Natural killer cell treated with Interleukin-12 subunit alpha and Interleukin-12 subunit beta and Interleukin-15 and Interleukin-18, amount 100 ng/mL, for 72 hours (primary cell): ENCODE measurements around the gene DHFR. TPM values are rescaled to one million over a fixed set of nuclear protein-coding genes. Genes with fewer than 3 reads are reported as not detected.

Experiments used
- ATAC-seq, 2 donors: fragments of 150-1000 bp; cut with Tn5 transposase in 1 of 2; sonication (Bioruptor Pico), chemical (Tn5 transposase) in 1 of 2; 2 replicates each; pipeline ENCODE4 v1.10.0; 2021
- DNase-seq: peaks from one replicate; pipeline ENCODE4 v3.0.0; 2022; ENCODE audit warnings: low spot score
- H3K27ac Mint-ChIP-seq, 2 donors: 1 replicate in 1 of 2; 2 replicates in 1 of 2; pipeline ENCODE4 v1.8.0; 2022; ENCODE audit warnings: mixed read lengths in 2 of 2, mild to moderate bottlenecking in 1 of 2, moderate library complexity in 1 of 2
- H3K27me3 Mint-ChIP-seq, 2 donors: 1 replicate in 1 of 2; 2 replicates in 1 of 2; pipeline ENCODE4 v1.8.0; 2022; ENCODE audit warnings: mixed read lengths in 2 of 2
- H3K36me3 Mint-ChIP-seq: one replicate; pipeline ENCODE4 v1.8.0; 2022; ENCODE audit warnings: mixed read lengths
- H3K4me1 Mint-ChIP-seq, 2 donors: 1 replicate in 1 of 2; 2 replicates in 1 of 2; pipeline ENCODE4 v1.8.0; 2022; ENCODE audit warnings: low read depth in 2 of 2, mixed read lengths in 2 of 2, mild to moderate bottlenecking in 1 of 2
- H3K4me3 Mint-ChIP-seq: one replicate; pipeline ENCODE4 v1.8.0; 2022; ENCODE audit warnings: mixed read lengths
- H3K9me3 Mint-ChIP-seq: 2 replicates; pipeline ENCODE4 v1.8.0; 2022; ENCODE audit warnings: mixed read lengths
- total RNA-seq, 2 donors: library from RNA; stranded (reverse); gene quantifications; one replicate each; pipeline ENCODE4 v1.2.3, GENCODE V29; 2022

The DHFR gene
- total RNA-seq, 2 donors from 2014 or later: 29.2 to 73.8 TPM

DNA sequence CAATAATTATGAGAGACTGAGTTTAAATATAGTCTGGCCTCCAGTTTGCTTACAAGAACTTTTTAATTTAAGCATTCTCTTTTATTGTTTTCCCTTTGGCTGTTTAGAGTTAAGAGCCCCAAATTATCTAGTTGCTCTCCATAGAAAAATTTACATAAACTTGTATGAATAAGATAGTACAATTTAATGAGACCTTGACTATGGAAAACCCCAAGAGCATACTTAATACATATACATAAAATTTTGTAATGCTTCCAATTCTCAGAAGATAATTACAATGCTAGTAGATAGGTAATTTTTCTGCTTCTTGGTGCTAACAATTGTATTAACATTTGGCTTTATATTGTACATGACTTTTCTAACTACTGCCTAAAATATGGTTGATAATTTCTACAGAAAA, 20.6 kb downstream of the DHFR start:
- H3K36me3 Mint-ChIP-seq: peaks cover 27% of the 10 kb centered on the region

DNA sequence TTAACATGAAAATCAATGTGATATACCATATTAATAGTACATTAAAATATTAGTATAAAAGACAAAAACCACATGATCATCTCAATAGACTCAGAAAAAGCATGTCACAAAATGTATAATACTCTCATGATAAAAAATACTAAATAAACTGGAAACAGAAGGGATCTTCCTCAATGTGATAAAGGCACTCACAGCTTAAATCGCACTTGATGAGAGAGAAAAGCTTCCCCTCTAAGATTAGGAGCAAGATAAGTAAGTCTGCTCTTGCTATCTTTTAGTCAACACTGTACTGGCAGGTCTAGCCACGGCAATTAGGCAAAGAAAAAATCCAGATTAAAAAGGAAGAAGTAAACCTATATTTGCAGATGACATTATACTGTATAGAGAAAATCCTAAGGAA, 22.1 kb downstream of the DHFR start:
- H3K4me1 Mint-ChIP-seq: no peaks in the 10 kb centered on the region
- no peak for DNase-seq
- H3K9me3 Mint-ChIP-seq: no peaks in the 10 kb centered on the region
- H3K27ac Mint-ChIP-seq: no peak overlapping the region
- no peak overlapping the region for H3K4me3 Mint-ChIP-seq
- H3K36me3 Mint-ChIP-seq: peaks cover 16% of the 10 kb centered on the region
- H3K27me3 Mint-ChIP-seq: no peaks in the 10 kb centered on the region
- no peak for ATAC-seq

More for the DNA sequence above, 20.6 kb downstream of the DHFR start:
- H3K27me3 Mint-ChIP-seq: no peaks in the 10 kb centered on the region
- no peak overlapping the region for H3K27ac Mint-ChIP-seq
- no peaks in the 10 kb centered on the region for H3K9me3 Mint-ChIP-seq
- no peak overlapping the region for H3K4me3 Mint-ChIP-seq
- peaks cover 3 to 5% of the 10 kb centered on the region in 2 donors for H3K4me1 Mint-ChIP-seq
- ATAC-seq (no peak), DNase-seq (no peak)

DNA sequence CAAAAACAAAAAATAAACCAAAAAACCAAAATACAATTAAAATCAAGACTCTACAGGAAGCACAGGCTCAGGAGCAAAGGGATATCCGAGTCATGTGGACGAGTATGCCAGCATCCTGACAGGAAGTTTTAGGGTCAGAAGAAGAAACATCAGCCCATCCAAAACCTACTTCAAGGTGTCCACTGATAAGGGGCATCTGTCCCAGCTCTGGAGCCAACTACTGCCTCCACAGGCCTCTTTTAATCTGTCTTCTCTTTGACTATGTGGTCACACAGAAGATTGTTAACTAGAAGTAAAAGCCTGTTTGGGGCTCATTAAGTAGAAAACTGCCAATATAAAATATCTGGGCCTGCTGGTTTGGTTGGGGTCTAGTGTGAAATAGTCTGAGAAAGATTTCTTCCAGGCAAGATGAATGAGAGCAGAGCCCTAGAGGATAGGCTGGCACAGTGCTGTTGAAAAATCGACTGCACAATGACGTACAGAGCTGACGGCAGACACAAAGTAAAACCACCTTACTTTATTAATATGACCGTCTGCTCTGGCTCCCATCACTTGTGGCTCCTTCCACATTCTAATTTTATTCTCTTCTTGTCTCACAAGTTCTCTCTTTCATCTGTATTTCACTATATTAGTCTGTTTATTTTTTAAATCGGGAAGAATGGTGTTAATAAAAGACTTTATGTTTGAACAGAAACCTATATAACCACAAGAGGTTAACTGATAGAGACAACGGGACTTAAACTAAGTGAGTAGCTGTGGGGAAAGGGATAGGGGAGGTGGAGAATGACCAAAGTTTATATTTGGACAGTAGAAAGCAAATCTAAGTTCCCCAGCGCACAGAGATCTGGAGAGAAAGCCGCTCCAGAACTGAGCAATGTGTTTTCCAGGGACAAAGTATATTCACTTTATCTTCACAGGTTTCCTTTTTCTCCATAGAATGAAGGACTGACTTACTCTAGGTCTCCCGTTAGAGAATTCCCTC, 23.2 kb downstream of the DHFR start:
- Mint-ChIP-seq H3K9me3 (no peaks in the 10 kb centered on the region), H3K36me3 (peaks cover 11% of the 10 kb centered on the region), H3K4me3 (no peak overlapping the region), H3K27ac (no peak overlapping the region), H3K27me3 (no peaks in the 10 kb centered on the region), H3K4me1 (no peaks in the 10 kb centered on the region)
- no peak for ATAC-seq
- DNase-seq: no peak

DNA sequence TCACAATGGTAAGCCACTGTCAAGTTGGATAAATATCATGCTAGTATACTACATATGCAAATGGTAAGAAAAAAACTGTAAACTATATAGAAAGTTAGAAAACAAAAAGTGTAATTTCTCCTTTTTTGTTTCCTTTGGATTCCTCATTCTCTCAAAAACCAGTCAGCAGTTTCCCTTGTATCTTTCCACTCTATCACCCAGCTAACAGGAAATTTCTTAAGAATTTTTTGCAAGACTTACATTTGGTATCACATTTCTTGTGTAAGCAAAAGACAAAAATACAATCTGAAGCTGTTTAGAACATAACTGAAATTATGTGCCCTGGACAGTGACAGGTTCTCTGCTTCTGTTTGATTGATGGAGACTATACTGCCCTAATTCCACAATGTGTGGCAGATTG, 25.5 kb downstream of the DHFR start:
- H3K27ac Mint-ChIP-seq: no peak overlapping the region

DNA sequence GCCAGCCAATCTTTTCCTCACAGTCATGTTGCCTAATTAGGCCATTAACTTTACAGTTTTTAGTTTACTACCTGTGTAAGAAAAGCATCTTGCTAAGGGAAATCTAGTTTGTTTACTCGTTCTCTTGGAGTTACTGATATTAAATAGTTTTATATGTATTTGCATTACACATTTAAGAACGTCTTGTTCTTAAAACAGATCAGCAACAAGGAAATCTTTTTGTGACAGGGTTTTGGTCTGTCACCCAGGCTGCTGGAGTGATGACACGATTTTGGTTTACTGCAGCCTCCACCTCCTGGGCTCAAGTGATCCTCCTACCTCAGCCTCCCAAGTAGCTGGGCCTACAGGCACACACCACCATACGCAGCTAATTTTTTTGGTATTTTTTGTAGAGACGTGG, 29.6 kb downstream of the DHFR start:
- ATAC-seq: no peak
- no peak overlapping the region for H3K4me3 Mint-ChIP-seq
- H3K4me1 Mint-ChIP-seq: no peaks in the 10 kb centered on the region
- no peak for DNase-seq
- no peak overlapping the region for H3K27ac Mint-ChIP-seq
- no peaks in the 10 kb centered on the region for H3K9me3 Mint-ChIP-seq
- H3K36me3 Mint-ChIP-seq: peaks cover 13% of the 10 kb centered on the region
- H3K27me3 Mint-ChIP-seq: no peaks in the 10 kb centered on the region

More for the DNA sequence above, 25.5 kb downstream of the DHFR start:
- Mint-ChIP-seq H3K4me1 (no peaks in the 10 kb centered on the region), H3K9me3 (no peaks in the 10 kb centered on the region), H3K36me3 (peaks cover 11% of the 10 kb centered on the region), H3K4me3 (no peak overlapping the region), H3K27me3 (no peaks in the 10 kb centered on the region)
- ATAC-seq (no peak), DNase-seq (no peak)

DNA sequence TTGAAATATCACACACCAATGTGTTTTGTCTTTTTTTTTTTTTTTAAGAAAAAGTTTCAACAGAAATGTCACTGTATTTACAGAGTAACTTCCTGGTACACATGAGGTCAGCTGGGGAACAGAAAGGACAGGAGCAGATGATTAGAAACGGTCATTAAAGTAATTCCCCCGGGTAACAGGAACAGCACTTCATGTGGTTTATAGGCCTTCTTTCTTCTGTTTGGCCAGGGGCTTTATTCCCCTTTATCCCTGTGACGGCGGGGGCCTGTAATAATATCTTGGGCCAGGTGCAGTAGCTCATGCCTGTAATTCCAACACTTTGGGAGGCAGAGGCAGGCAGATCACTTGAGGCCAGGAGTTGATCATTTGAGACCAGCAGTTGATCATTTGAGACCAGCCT, 30.8 kb downstream of the DHFR start:
- no peak for DNase-seq
- no peak overlapping the region for H3K27ac Mint-ChIP-seq

DNA sequence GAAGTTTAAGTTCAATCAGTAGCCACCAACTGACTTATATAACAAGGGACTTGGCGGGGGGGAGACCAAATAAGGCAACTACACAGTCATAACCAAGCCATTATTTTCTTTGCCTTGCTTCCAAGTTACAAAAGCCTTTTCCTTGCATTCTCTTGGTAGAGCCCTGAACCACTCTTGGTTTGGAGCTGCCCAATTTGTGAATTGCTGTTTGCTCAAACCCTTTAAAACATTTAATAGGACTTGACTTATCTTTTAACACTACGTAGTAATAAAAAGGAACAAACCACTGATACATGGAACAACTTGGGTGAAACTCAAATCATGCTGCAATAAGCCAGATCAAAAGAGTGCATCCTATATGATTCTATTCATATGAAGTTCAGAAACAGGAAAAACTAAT, 32.0 kb downstream of the DHFR start:
- ATAC-seq: no peak
- no peaks in the 10 kb centered on the region for H3K9me3 Mint-ChIP-seq

More for the DNA sequence above, 30.8 kb downstream of the DHFR start:
- H3K9me3 Mint-ChIP-seq: no peaks in the 10 kb centered on the region
- H3K27me3 Mint-ChIP-seq: no peaks in the 10 kb centered on the region
- peaks cover 7% of the 10 kb centered on the region for H3K36me3 Mint-ChIP-seq
- no peak for ATAC-seq
- no peak overlapping the region for H3K4me3 Mint-ChIP-seq
- H3K4me1 Mint-ChIP-seq: no peaks in the 10 kb centered on the region

DNA sequence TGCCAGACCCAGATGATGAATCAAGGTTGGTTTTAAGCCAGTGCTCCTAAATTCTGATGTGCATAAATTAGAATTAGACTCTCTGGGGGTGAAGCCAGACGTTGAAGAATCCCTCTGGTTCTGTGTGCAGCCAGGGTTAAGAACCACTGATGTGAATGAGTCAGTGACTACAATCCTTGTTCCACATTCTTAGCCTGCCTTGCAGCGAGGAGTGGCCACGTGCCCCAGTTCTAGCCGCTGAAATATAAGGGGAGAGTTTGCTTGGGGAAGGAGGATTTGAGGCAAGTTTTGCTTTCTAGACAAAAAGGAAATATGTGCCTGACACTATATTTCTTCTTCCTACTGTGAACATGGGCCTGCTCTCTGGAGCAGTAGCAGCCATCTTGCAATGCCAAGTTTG, 34.6 kb downstream of the DHFR start:
- Mint-ChIP-seq H3K4me1 (no peaks in the 10 kb centered on the region), H3K9me3 (no peaks in the 10 kb centered on the region), H3K27ac (no peak overlapping the region), H3K4me3 (no peak overlapping the region), H3K36me3 (peaks cover 7% of the 10 kb centered on the region), H3K27me3 (no peaks in the 10 kb centered on the region)
- ATAC-seq (no peak), DNase-seq (no peak)

More for the DNA sequence above, 32.0 kb downstream of the DHFR start:
- DNase-seq: no peak
- no peak overlapping the region for H3K4me3 Mint-ChIP-seq
- H3K36me3 Mint-ChIP-seq: peaks cover 7% of the 10 kb centered on the region
- H3K27me3 Mint-ChIP-seq: no peaks in the 10 kb centered on the region
- H3K4me1 Mint-ChIP-seq: no peaks in the 10 kb centered on the region
- no peak overlapping the region for H3K27ac Mint-ChIP-seq

DNA sequence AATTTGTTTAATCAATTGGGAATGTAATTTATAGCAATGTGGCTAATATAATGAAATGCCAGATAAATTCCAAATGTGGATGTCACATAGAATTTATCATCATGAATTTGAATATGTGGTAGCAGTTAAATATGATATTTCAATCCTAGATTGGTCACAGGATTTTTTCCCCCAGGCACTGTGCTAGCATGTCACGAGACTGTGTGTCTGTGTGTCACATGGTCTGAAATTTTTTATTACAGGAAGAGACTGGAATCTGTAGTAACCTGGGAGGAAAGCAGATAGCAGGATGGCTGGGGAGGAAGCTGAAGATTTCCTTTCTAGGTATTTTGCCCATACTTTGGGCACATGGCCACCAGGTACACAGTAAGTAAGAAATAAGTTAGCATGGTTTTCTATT, 35.7 kb downstream of the DHFR start:
- no peak for ATAC-seq
- Mint-ChIP-seq H3K27ac (no peak overlapping the region), H3K4me3 (no peak overlapping the region), H3K27me3 (no peaks in the 10 kb centered on the region), H3K36me3 (peaks cover 7% of the 10 kb centered on the region), H3K4me1 (no peaks in the 10 kb centered on the region), H3K9me3 (no peaks in the 10 kb centered on the region)
- no peak for DNase-seq

DNA sequence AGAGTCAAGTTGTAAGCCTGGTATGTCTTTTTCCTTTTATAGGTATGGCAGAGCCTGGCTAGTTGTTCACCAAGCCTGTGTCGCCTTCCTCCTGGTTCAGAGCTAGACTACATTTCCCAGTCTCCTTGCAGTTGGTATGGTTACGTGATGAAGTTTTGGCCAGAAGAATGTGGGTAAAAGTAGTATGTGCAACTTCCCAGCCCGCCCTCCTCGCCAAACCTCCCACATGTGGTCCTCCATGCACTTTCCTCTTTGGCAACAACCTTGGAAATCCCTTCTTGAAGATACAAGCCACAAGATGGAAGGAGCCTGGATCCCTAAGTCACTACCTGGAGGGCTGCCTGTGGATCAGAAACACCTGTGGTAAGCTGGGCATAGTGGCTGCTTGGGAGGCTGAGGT, 36.3 kb downstream of the DHFR start:
- DNase-seq (no peak), ATAC-seq (no peak)
- no peak overlapping the region for H3K27ac Mint-ChIP-seq
- H3K4me3 Mint-ChIP-seq: no peak overlapping the region
- H3K27me3 Mint-ChIP-seq: no peaks in the 10 kb centered on the region
- no peaks in the 10 kb centered on the region for H3K4me1 Mint-ChIP-seq
- peaks cover 7% of the 10 kb centered on the region for H3K36me3 Mint-ChIP-seq
- no peaks in the 10 kb centered on the region for H3K9me3 Mint-ChIP-seq

DNA sequence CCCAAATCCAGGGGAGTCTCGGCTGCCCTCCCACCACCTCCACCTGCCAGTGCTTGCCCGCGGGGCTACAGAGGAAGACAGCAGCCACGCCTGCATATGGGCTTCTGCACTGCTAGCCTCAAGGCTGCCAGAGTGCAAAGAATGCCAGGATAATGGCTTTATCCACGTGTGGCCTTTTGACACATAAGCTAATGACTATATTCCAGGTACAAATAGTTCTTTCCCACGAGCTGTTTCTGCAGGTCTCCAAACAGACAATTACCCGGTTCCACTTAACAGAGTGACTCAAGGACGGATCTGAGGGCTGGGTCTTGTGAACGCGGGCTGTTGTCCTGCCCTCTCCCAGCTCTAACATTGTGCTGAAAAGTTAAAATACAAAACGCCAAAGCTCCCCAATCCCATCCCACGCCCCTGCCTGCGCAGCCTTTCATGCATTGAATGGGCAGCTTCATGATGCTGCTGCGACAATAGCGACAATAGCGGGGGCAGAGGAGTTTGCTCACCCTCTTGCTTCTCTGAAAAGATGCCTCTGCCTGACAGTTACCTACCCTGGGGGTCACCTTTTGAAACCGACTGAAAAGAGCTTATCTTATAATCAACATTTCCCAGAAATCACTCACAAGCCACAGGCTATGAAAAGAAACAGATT, 39.4 kb downstream of the DHFR start:
- Mint-ChIP-seq H3K36me3 (peaks cover under 1% of the 10 kb centered on the region), H3K27ac (no peak overlapping the region), H3K4me1 (no peaks in the 10 kb centered on the region), H3K9me3 (no peaks in the 10 kb centered on the region), H3K4me3 (no peak overlapping the region), H3K27me3 (no peaks in the 10 kb centered on the region)
- DNase-seq: no peak
- no peak for ATAC-seq

DNA sequence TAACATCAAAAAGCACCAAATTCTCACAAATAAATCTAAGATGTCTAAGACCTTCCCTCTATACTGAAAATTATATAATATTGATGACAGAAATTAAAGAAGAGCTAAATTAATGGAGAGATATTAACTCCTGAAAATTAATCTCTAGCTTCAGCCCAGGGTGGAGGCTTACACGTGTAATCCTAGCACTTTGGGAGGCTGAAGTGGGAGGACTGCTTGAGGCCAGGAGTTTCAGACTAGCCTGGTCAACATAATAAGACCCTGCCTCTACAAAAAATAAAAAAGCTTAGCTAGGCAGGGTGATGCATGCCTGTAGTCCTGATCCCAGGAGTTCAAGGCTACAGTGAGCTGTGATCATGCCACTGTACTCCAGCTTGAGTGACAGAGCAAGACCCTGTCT, 45.1 kb downstream of the DHFR start:
- Mint-ChIP-seq H3K9me3 (peaks cover 2% of the 10 kb centered on the region), H3K36me3 (peaks cover 7% of the 10 kb centered on the region), H3K27me3 (no peaks in the 10 kb centered on the region), H3K27ac (no peak overlapping the region), H3K4me3 (no peak overlapping the region), H3K4me1 (peaks cover 0 to 4% of the 10 kb centered on the region in 2 donors)
- ATAC-seq (no peak), DNase-seq (no peak)

DNA sequence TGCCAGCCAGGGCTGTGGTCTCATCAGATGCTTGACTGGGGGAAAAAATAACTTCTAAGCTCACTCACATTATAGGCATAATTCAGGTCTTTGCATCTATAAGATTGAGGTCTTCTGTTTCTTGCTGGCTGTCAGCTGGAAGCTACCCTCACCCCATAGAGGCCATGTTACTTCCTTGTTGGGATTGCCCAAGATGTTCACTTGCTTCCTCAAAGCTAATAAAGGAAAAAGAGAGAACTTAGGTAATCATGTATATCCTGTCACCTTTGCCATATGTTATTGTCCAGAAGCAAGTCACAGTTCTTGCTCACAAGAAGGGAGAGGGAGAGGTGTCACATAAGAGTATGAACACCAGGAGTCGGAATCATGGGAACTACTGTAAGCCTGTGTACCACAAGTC, 46.1 kb downstream of the DHFR start:
- H3K36me3 Mint-ChIP-seq: peaks cover 7% of the 10 kb centered on the region
- ATAC-seq (no peak), DNase-seq (no peak)
- H3K27ac Mint-ChIP-seq: no peak overlapping the region
- H3K9me3 Mint-ChIP-seq: peaks cover 2% of the 10 kb centered on the region
- peaks cover 0 to 4% of the 10 kb centered on the region in 2 donors for H3K4me1 Mint-ChIP-seq
- no peaks in the 10 kb centered on the region for H3K27me3 Mint-ChIP-seq
- no peak overlapping the region for H3K4me3 Mint-ChIP-seq

DNA sequence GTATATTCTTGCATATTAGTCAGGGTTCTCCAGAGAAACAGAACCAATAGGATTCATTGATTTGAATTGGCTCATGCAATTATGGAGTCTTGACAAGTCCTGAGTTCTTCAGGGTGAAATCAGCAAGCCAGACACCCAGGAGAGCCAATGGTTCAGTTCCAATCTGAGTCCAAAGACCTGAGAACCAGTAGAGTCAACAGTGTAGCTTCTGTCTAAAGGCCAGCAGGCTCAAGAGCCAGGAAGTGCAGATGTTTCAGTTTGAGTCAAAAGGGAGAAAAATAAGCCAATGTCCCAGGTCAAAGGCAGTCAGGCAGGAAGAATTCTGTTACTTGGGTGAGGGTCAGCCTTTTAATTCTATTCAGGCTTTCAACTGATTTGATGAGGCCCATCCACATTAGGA, 47.0 kb downstream of the DHFR start:
- ATAC-seq (no peak), DNase-seq (no peak)
- Mint-ChIP-seq H3K9me3 (peaks cover 2% of the 10 kb centered on the region), H3K27me3 (no peaks in the 10 kb centered on the region), H3K27ac (no peak overlapping the region), H3K4me3 (no peak overlapping the region), H3K4me1 (peaks cover 0 to 4% of the 10 kb centered on the region in 2 donors), H3K36me3 (peaks cover 7% of the 10 kb centered on the region)
